HepG2 (cell line): ENCODE measurements around the gene HOXD4. TPM values are rescaled to one million over a fixed set of nuclear protein-coding genes. Genes with fewer than 3 reads are reported as not detected.

Source experiments
- ATAC-seq: fragments of 200-7000 bp; cut with Tn5 transposase; 3 replicates; pipeline ENCODE4 v1.9.1; 2020; ENCODE audit warnings: mild to moderate bottlenecking, moderate library complexity
- BruUV-seq: library from RNA; stranded (reverse); fragments of 400-500 nt; replicated peaks from 2 replicates; lab custom pipeline; 2021; lab: Mats Ljungman, UMichigan
- CTCF ChIA-PET: fragments of 300-600 bp; formaldehyde crosslinking; extraction: SDS; loops from one replicate; lab custom pipeline; 2021; ENCODE audit warnings: low total read pairs, inconsistent platforms, low intra/inter-chr PET ratio; lab: Yijun Ruan, JAX
- POLR2A ChIA-PET: fragments of 350-600 bp; sonication (Branson Sonifier 250); formaldehyde crosslinking; loops from one replicate; lab custom pipeline; 2020; ENCODE audit warnings: antibody characterized with exemption, inconsistent platforms; lab: Yijun Ruan, JAX
- DNase-seq: peaks from one replicate; pipeline ENCODE4 v3.0.0-alpha.2; 2015; ENCODE audit warnings: low spot score
- FAIRE-seq: peaks from 3 replicates; lab custom pipeline; 2011; peaks lifted over from hg19 to GRCh38; lab: Jason Lieb, UNC
- H2AFZ ChIP-seq: one replicate; pipeline ENCODE4 v1.6.1; 2011; ENCODE audit warnings: low read length, inconsistent platforms
- H3K27ac ChIP-seq: fragments of 300-600 bp; 3 replicates; pipeline ENCODE4 v1.8.0; 2011; ENCODE audit warnings: mixed run types, mild to moderate bottlenecking, mixed read lengths, low read length, inconsistent platforms; ENCODE audit not compliant: insufficient read depth; ENCODE audit errors: extremely low read length
- H3K27me3 ChIP-seq, 2 experiments: fragments of 200-600 bp in 1 of 2; 2 replicates in 1 of 2; 3 replicates in 1 of 2; pipeline versions ENCODE4 v1.6.0 to v1.8.0; 2011; ENCODE audit warnings: low read length in 2 of 2, mild to moderate bottlenecking in 2 of 2, moderate library complexity in 2 of 2, inconsistent platforms in 1 of 2; ENCODE audit not compliant: insufficient read depth in 2 of 2, control insufficient read depth in 1 of 2
- H3K36me3 ChIP-seq, 2 experiments: fragments of 200-600 bp in 1 of 2; replicated peaks in 1 of 2; 2 replicates in 1 of 2; 3 replicates in 1 of 2; pipeline versions ENCODE4 v1.5.1 to v1.8.0; 2011; ENCODE audit warnings: low read length in 2 of 2, inconsistent platforms in 1 of 2; ENCODE audit not compliant: insufficient read depth in 2 of 2, control insufficient read depth in 1 of 2
- H3K4me1 ChIP-seq: 2 replicates; pipeline ENCODE4 v1.5.1; 2012; ENCODE audit warnings: low read length, inconsistent platforms; ENCODE audit not compliant: insufficient read depth
- H3K4me2 ChIP-seq: 2 replicates; pipeline ENCODE4 v1.6.0; 2011; ENCODE audit warnings: low read depth, low read length, inconsistent platforms
- H3K4me3 ChIP-seq, 3 experiments: fragments of 200-600 bp in 1 of 3; sonication (generic), shearing (Covaris generic) in 1 of 3; replicated peaks in 1 of 3; 2 replicates each; pipeline ENCODE4 v1.5.1; 2011 to 2016; ENCODE audit warnings: low read length in 3 of 3, inconsistent platforms in 2 of 3, low read depth in 2 of 3, mild to moderate bottlenecking in 2 of 3, control low read depth in 1 of 3, mixed read lengths in 1 of 3; ENCODE audit not compliant: insufficient read depth in 1 of 3
- H3K79me2 ChIP-seq: one replicate; pipeline ENCODE4 v1.6.1; 2011; ENCODE audit warnings: low read length, inconsistent platforms; ENCODE audit not compliant: insufficient read depth
- H3K9ac ChIP-seq: 2 replicates; pipeline ENCODE4 v1.6.0; 2011; ENCODE audit warnings: mild to moderate bottlenecking, low read depth, low read length, inconsistent platforms; ENCODE audit not compliant: insufficient read depth
- H3K9me3 ChIP-seq: 2 replicates; pipeline ENCODE4 v1.5.1; 2012; ENCODE audit warnings: mild to moderate bottlenecking, low read length
- H4K20me1 ChIP-seq: 2 replicates; pipeline ENCODE4 v1.6.0; 2011; ENCODE audit warnings: inconsistent platforms, mild to moderate bottlenecking, low read length, moderate library complexity; ENCODE audit not compliant: insufficient read depth
- CHD4 ChIP-seq: fragments of 200-600 bp; sonication (generic); IDR thresholded peaks from 2 replicates; pipeline ENCODE4 v1.7.0; 2017; ENCODE audit warnings: mild to moderate bottlenecking, low read length, borderline replicate concordance
- DNMT1 ChIP-seq: sonication (generic); formaldehyde crosslinking; IDR thresholded peaks from 2 replicates; pipeline ENCODE4 v1.5.1; 2020; ENCODE audit warnings: mild to moderate bottlenecking, missing genetic modification reagents
- ETV5 ChIP-seq: IDR thresholded peaks from 2 replicates; pipeline ENCODE4 v1.6.1; 2018; ENCODE audit warnings: missing biosample characterization, missing genetic modification reagents, inconsistent platforms, borderline replicate concordance
- HOXA9 ChIP-seq: sonication (generic); formaldehyde crosslinking; IDR thresholded peaks from 2 replicates; pipeline ENCODE4 v1.8.1; 2022; ENCODE audit warnings: missing genetic modification reagents, mild to moderate bottlenecking, moderate library complexity, borderline replicate concordance
- IRX3 ChIP-seq: sonication (generic); formaldehyde crosslinking; IDR thresholded peaks from 2 replicates; pipeline ENCODE4 v1.8.1; 2023; ENCODE audit warnings: mild to moderate bottlenecking, low read depth, missing genetic modification reagents, borderline replicate concordance
- KLF16 ChIP-seq, 2 experiments: sonication (generic) in 1 of 2; formaldehyde crosslinking in 1 of 2; IDR thresholded peaks; 2 replicates each; pipeline versions ENCODE4 v1.6.1 to v1.8.0; 2016 to 2023; ENCODE audit warnings: missing genetic modification reagents in 2 of 2, missing compliant biosample characterization in 1 of 2
- MEIS1 ChIP-seq: sonication (generic); formaldehyde crosslinking; IDR thresholded peaks from 2 replicates; pipeline ENCODE4 v1.9.0; 2021; ENCODE audit warnings: mild to moderate bottlenecking, missing genetic modification reagents, moderate library complexity, borderline replicate concordance
- ONECUT2 ChIP-seq: sonication (generic); formaldehyde crosslinking; IDR thresholded peaks from 2 replicates; pipeline ENCODE4 v1.4.0; 2020; ENCODE audit warnings: missing genetic modification reagents
- SOX6 ChIP-seq, 2 experiments: fragments of 450-650 bp in 1 of 2; sonication (generic) in 1 of 2; formaldehyde crosslinking in 1 of 2; IDR thresholded peaks; 2 replicates each; pipeline versions ENCODE4 v1.4.0 to v1.6.1; 2017 to 2020; ENCODE audit warnings: antibody characterized with exemption in 1 of 2, mild to moderate bottlenecking in 1 of 2, missing genetic modification reagents in 1 of 2
- SPEN ChIP-seq: sonication (generic); formaldehyde crosslinking; IDR thresholded peaks from 2 replicates; pipeline ENCODE4 v1.5.1; 2020; ENCODE audit warnings: low read depth, mild to moderate bottlenecking, missing genetic modification reagents
- WIZ ChIP-seq: sonication (generic); formaldehyde crosslinking; IDR thresholded peaks from 2 replicates; pipeline ENCODE4 v1.5.1; 2020; ENCODE audit warnings: mild to moderate bottlenecking, missing genetic modification reagents
- ZBTB8A ChIP-seq: sonication (generic); formaldehyde crosslinking; IDR thresholded peaks from 2 replicates; pipeline ENCODE4 v1.4.0; 2020; ENCODE audit warnings: mild to moderate bottlenecking, low read depth, missing genetic modification reagents, borderline replicate concordance
- ZFAT ChIP-seq: sonication (generic); formaldehyde crosslinking; conservative IDR thresholded peaks from 2 replicates; pipeline ENCODE4 v1.8.1; 2023; ENCODE audit warnings: missing genetic modification reagents, inconsistent platforms
- ZNF543 ChIP-seq: sonication (generic); formaldehyde crosslinking; IDR thresholded peaks from 2 replicates; pipeline ENCODE4 v1.4.0; 2020; ENCODE audit warnings: mild to moderate bottlenecking, missing genetic modification reagents
- whole genome bisulfite sequencing: methylation state at CpG from one replicate; pipeline ENCODE4 v1.1.6; 2017; ENCODE audit warnings: low lambda C conversion rate; 5-methylcytosine and 5-hydroxymethylcytosine counted together
- in situ Hi-C: cut with HindIII; loops from 2 replicates; pipeline ENCODE4 v1.10.0; 2017; ENCODE audit warnings: low pct_unique_long_range_greater_than_20kb; ENCODE audit not compliant: extremely low pct_ligation_motif_present
- intact Hi-C: fragments of 100-400 bp; cut with micrococcal nuclease; formaldehyde crosslinking; loops from one replicate; pipeline ENCODE4 v1.10.0; 2022; ENCODE audit not compliant: unreplicated experiment
- polyA plus RNA-seq, 8 experiments: library from polyadenylated mRNA; depleted of rRNA in 3 of 8; stranded (reverse) in 7 of 8; unstranded in 1 of 8; fragments of >200 nt; fragmentation: Illumina TruSeq in 4 of 8; extraction: Trizol in 4 of 8; gene quantifications; 2 replicates each; pipeline versions ENCODE4 v1.2.1 to v1.2.3, GENCODE V29; 2011 to 2016; ENCODE audit warnings: low read depth in 4 of 8, missing spikeins in 1 of 8, mixed read lengths in 1 of 8; ENCODE audit not compliant: insufficient read depth in 1 of 8
- total RNA-seq, 5 experiments: library from RNA; depleted of rRNA; stranded (reverse); fragments of >200 nt; fragmentation: Illumina TruSeq; extraction: Trizol; gene quantifications; 2 replicates each; pipeline ENCODE4 v1.2.3, GENCODE V29; 2016; ENCODE audit warnings: low read depth in 1 of 5
- TF ChIP-seq, protein P1 (sequence below): sonication (generic); formaldehyde crosslinking; IDR thresholded peaks from 2 replicates; pipeline ENCODE4 v1.4.0; 2020; ENCODE audit warnings: low read depth, missing genetic modification reagents
- TF ChIP-seq, protein P2 (sequence below): sonication (generic); formaldehyde crosslinking; IDR thresholded peaks from 2 replicates; pipeline ENCODE4 v1.5.0; 2020; ENCODE audit warnings: missing genetic modification reagents

The HOXD4 gene
- total and polyA plus RNA-seq, 2 of the 13 experiments (the other 11 are each of a cell fraction or from before 2014, with no cell fraction given), result not detected

- intact Hi-C loops, result loop anchor here (2.0 kb wide), 1 partner anchor 1023 kb away; no protein-coding TSS in a partner anchor
- no peak overlapping the region for H3K9ac ChIP-seq
- POLR2A ChIA-PET, result no interaction called here
- no peaks in the 10 kb centered on the region; the same call in 1 of the 2 replicates for H4K20me1 ChIP-seq
- 6% methylated on average over 6 of the region's 6 CpGs for WGBS
- DNase-seq, result no peak
- no peak overlapping the region for H3K4me3 ChIP-seq
- H3K27me3 ChIP-seq, result peaks cover 15 to 82% of the 10 kb centered on the region in 2 experiments
- no peak for TF ChIP-seq HOXA9 (CRISPR knock-in tag)
- no peak for TF ChIP-seq ZBTB8A
- TF ChIP-seq IRX3 (CRISPR knock-in tag), result no peak
- TF ChIP-seq DNMT1 (CRISPR knock-in tag), result no peak
- TF ChIP-seq, protein P1, sequence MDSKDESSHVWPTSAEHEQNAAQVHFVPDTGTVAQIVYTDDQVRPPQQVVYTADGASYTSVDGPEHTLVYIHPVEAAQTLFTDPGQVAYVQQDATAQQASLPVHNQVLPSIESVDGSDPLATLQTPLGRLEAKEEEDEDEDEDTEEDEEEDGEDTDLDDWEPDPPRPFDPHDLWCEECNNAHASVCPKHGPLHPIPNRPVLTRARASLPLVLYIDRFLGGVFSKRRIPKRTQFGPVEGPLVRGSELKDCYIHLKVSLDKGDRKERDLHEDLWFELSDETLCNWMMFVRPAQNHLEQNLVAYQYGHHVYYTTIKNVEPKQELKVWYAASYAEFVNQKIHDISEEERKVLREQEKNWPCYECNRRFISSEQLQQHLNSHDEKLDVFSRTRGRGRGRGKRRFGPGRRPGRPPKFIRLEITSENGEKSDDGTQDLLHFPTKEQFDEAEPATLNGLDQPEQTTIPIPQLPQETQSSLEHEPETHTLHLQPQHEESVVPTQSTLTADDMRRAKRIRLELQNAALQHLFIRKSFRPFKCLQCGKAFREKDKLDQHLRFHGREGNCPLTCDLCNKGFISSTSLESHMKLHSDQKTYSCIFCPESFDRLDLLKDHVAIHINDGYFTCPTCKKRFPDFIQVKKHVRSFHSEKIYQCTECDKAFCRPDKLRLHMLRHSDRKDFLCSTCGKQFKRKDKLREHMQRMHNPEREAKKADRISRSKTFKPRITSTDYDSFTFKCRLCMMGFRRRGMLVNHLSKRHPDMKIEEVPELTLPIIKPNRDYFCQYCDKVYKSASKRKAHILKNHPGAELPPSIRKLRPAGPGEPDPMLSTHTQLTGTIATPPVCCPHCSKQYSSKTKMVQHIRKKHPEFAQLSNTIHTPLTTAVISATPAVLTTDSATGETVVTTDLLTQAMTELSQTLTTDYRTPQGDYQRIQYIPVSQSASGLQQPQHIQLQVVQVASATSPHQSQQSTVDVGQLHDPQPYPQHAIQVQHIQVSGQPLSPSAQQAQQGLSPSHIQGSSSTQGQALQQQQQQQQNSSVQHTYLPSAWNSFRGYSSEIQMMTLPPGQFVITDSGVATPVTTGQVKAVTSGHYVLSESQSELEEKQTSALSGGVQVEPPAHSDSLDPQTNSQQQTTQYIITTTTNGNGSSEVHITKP, result no peak
- TF ChIP-seq, protein P2, sequence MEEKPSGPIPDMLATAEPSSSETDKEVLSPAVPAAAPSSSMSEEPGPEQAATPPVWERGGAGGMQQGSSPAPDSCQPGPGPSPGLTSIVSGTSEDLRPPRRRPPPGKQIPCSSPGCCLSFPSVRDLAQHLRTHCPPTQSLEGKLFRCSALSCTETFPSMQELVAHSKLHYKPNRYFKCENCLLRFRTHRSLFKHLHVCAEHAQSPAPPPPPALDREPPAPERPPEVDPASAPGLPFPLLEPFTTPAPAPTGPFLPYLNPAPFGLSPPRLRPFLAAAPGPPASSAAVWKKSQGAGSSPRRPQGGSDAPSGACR (CRISPR knock-in tag), result no peak
- no peak for TF ChIP-seq KLF16 (CRISPR knock-in tag; IDR thresholded peaks at IDR 0.05)
- TF ChIP-seq CHD4, result no peak
- TF ChIP-seq ZFAT (CRISPR knock-in tag), result no peak
- TF ChIP-seq MEIS1 (CRISPR knock-in tag), result no peak
- no peak for TF ChIP-seq ETV5 (CRISPR knock-in tag)
- TF ChIP-seq SPEN, result no peak
- no peak for TF ChIP-seq SOX6 (IDR thresholded peaks at IDR 0.05)
- TF ChIP-seq SOX6 (CRISPR knock-in tag; IDR thresholded peaks at IDR 0.05), result no peak
- TF ChIP-seq WIZ (CRISPR knock-in tag), result no peak
- TF ChIP-seq ZNF543 (CRISPR knock-in tag), result no peak
- TF ChIP-seq ONECUT2 (CRISPR knock-in tag), result no peak
- TF ChIP-seq, all 625 proteins: peak for 0
- peak; percentile 42 for ATAC-seq
- H2AFZ ChIP-seq, result no peak overlapping the region
- H3K36me3 ChIP-seq, result no peaks in the 10 kb centered on the region
- no TSS peak for BruUV-seq
- in situ Hi-C loops, result loop anchor here (5.0 kb wide), 4 partner anchors 427 to 1022 kb away; no protein-coding TSS in a partner anchor
- no peak overlapping the region for H3K4me2 ChIP-seq
- no peaks in the 10 kb centered on the region for H3K79me2 ChIP-seq
- H3K27ac ChIP-seq, result no peak overlapping the region
- CTCF ChIA-PET, result no interaction called here
- no peak for FAIRE-seq
- H3K9me3 ChIP-seq, result no peaks in the 10 kb centered on the region
- H3K4me1 ChIP-seq, result no peaks in the 10 kb centered on the region
Observed at GRCh38 chr2:176125772-176126054, 25.6 kb upstream of the HOXD4 start.
